CD1c-positive myeloid dendritic cell (primary cell): ENCODE data around the gene TAF11.
"Not testable (repeated sequence)": the region's sequence is repeated elsewhere in the genome, so short reads cannot be mapped to it uniquely, and the experiment has no call there.

Source experiments
- DNase-seq: peaks from one replicate; pipeline ENCODE4 v3.0.0-alpha.2; 2016; ENCODE audit errors: extremely low spot score

Gene TAF11

GRCh38 chr6:34887753-34888513 lies at the start of gene TAF11:
Gene TAF11, minus strand, starts transcription at chr6:34888042. Its CDS starts 85 bp downstream, at chr6:34887957.
- peak; percentile 97 for DNase-seq

GRCh38 chr6:34934516-34934915 lies 46.7 kb upstream of the TAF11 start:
- peak; percentile 46 for DNase-seq

GRCh38 chr6:34932202-34932601 lies 44.4 kb upstream of the TAF11 start:
- not testable (repeated sequence) for DNase-seq

GRCh38 chr6:34930221-34930620 lies 42.4 kb upstream of the TAF11 start:
- DNase-seq: no peak

- no peak for DNase-seq
These were observed 41.6 kb upstream of the TAF11 start for GRCh38 chr6:34929241-34929978.

GRCh38 chr6:34928695-34929094 lies 40.9 kb upstream of the TAF11 start:
- no peak for DNase-seq

GRCh38 chr6:34928220-34928619 lies 40.4 kb upstream of the TAF11 start:
- DNase-seq: no peak

- DNase-seq: no peak
These were observed 38.8 kb upstream of the TAF11 start for GRCh38 chr6:34926655-34927054.

- no peak for DNase-seq
These were observed 37.2 kb upstream of the TAF11 start for GRCh38 chr6:34924831-34925625.

- DNase-seq: no peak
These were observed 34.4 kb upstream of the TAF11 start for GRCh38 chr6:34922177-34922663.

GRCh38 chr6:34920097-34920496 lies 32.3 kb upstream of the TAF11 start:
- no peak for DNase-seq

- no peak for DNase-seq
These were observed 31.8 kb upstream of the TAF11 start for GRCh38 chr6:34919651-34920050.

- no peak for DNase-seq
These were observed 29.9 kb upstream of the TAF11 start for GRCh38 chr6:34917626-34918285.

GRCh38 chr6:34916348-34916967 lies 28.6 kb upstream of the TAF11 start:
- no peak for DNase-seq

- no peak for DNase-seq
These were observed 26.5 kb upstream of the TAF11 start for GRCh38 chr6:34914358-34914757.

GRCh38 chr6:34912715-34913464 lies 25.0 kb upstream of the TAF11 start:
- peak; percentile 8 for DNase-seq

GRCh38 chr6:34911822-34912221 lies 24.0 kb upstream of the TAF11 start:
- DNase-seq: no peak

GRCh38 chr6:34909320-34909883 lies 21.6 kb upstream of the TAF11 start:
- DNase-seq: no peak

- no peak for DNase-seq
These were observed 20.4 kb upstream of the TAF11 start for GRCh38 chr6:34908194-34908593.

GRCh38 chr6:34906826-34907225 lies 19.0 kb upstream of the TAF11 start:
- peak; percentile 14 for DNase-seq
